Right hindlimb (tissue), 1 donor: ENCODE data around the gene LCP2.

ENCODE experiments used
- DNase-seq: peaks from one replicate; pipeline ENCODE4 v3.0.0-alpha.2; 2018

Gene LCP2

GRCh38 chr5:170206958-170207357 lies 90.6 kb downstream of the LCP2 start:
- DNase-seq = no peak

- no peak for DNase-seq
Measured at GRCh38 chr5:170206216-170206615, 91.4 kb downstream of the LCP2 start.

GRCh38 chr5:170204202-170204601 lies 93.4 kb downstream of the LCP2 start:
- DNase-seq = no peak

GRCh38 chr5:170202117-170202516 lies 95.5 kb downstream of the LCP2 start:
- no peak for DNase-seq

- DNase-seq = no peak
Measured at GRCh38 chr5:170201311-170201710, 96.3 kb downstream of the LCP2 start.

GRCh38 chr5:170200876-170201275 lies 96.7 kb downstream of the LCP2 start:
- DNase-seq = no peak
